22Rv1 (cell line): ENCODE data around the gene ALG12.

ENCODE experiments used
- H3K27ac ChIP-seq: fragments of 450-650 bp; 2 replicates; pipeline ENCODE4 v1.5.1; 2017
- ZFX ChIP-seq: fragments of 450-650 bp; IDR thresholded peaks from 2 replicates; pipeline ENCODE4 v1.6.1; 2017; ENCODE audit warnings: antibody characterized with exemption, borderline replicate concordance
- TF ChIP-seq, protein P1 (sequence below): fragments of 450-650 bp; IDR thresholded peaks from 2 replicates; pipeline ENCODE4 v1.5.1; 2017; ENCODE audit warnings: mild to moderate bottlenecking

Gene ALG12

GRCh38 chr22:49909476-49910205, 8.6 kb downstream of the ALG12 start:
- TF ChIP-seq, protein P1, sequence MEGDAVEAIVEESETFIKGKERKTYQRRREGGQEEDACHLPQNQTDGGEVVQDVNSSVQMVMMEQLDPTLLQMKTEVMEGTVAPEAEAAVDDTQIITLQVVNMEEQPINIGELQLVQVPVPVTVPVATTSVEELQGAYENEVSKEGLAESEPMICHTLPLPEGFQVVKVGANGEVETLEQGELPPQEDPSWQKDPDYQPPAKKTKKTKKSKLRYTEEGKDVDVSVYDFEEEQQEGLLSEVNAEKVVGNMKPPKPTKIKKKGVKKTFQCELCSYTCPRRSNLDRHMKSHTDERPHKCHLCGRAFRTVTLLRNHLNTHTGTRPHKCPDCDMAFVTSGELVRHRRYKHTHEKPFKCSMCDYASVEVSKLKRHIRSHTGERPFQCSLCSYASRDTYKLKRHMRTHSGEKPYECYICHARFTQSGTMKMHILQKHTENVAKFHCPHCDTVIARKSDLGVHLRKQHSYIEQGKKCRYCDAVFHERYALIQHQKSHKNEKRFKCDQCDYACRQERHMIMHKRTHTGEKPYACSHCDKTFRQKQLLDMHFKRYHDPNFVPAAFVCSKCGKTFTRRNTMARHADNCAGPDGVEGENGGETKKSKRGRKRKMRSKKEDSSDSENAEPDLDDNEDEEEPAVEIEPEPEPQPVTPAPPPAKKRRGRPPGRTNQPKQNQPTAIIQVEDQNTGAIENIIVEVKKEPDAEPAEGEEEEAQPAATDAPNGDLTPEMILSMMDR, result no peak
- TF ChIP-seq ZFX, result no peak
- no peak overlapping the region for H3K27ac ChIP-seq

DNA sequence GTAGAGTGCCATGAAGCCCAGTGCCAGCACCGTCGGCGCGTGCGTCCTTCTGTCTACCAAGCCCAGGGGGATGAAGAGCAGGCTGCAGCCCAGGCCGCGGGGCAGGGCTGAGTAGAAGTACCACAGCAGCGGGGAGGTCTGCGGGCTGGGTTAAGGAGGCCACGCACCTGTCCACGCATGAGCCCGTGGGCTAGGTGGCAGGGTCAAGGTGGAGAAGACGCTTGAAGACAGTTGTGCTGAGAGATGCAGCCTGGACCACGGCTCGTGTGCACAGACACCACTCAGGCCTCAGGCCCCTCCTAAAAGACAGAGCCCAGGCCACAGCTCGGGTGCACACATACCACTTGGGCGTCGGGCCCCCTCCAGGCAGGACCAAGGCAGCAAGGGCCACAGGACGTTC, 10.4 kb downstream of the ALG12 start:
- TF ChIP-seq, protein P1, result no peak
- TF ChIP-seq ZFX, result no peak
- H3K27ac ChIP-seq, result no peak overlapping the region

DNA sequence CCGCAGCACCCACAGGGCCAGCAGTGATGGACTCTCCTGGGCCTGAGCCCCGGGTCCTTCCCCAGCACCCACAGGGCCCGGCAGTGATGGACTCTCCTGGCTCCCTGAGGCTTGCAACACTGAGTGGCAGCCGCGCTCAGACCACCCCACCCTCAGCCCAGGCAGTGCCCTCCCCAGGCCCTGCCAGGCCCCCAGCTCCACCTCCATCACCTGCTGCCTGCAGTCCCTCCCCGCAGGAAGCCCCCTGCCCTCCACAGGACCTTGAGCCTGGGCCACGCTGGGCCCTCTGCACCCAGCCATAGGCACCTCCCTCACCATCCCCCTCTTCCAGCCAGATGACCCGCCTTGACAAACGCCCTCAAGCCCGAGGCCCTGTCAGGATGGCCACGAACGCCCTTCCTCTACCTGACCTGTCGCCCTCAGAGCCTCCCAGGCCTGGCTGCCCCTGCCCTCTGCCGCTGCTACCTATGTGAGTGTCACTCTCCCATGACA, 11.4 kb downstream of the ALG12 start:
- TF ChIP-seq, protein P1, result no peak
- no peak for TF ChIP-seq ZFX
- no peak overlapping the region for H3K27ac ChIP-seq

DNA sequence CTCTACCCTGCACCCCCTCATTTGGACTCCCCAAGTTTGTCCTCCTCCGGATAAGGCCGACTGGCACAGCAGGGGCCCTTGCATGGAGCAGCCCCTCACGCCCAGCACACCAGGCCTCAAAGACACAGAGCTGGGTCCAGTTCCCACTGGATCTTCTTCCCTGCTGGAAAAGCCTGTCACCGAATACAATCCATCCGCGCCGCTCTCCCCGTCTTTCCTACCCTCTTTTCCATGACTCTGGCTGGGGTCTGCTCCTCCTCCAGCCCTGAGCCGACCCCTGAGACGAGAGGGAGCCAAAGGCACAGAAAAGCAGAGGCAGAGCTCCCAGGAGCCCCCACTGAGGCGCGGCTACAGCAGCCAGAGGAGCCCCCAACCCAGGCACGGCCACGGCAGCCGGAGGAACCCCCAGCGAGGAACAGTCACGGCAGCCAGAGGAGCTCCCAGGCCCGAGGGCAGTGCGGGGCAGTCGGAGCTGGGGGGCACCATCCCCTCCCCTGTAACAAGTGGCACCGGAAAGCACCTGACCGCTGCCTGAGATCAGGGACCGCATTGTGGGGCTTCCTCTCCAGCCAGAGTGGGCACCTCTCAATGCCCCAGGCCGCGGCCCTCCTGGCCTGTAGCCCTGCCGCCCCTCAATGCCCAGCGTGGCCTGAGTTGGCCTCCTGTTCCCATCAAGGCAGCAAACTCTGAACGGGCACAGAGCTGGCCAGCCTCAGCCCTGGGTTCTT, 12.0 kb downstream of the ALG12 start:
- no peak overlapping the region for H3K27ac ChIP-seq
- no peak for TF ChIP-seq ZFX
- TF ChIP-seq, protein P1, result no peak

GRCh38 chr22:49905465-49905864, 12.8 kb downstream of the ALG12 start:
- no peak overlapping the region for H3K27ac ChIP-seq
- no peak for TF ChIP-seq ZFX
- TF ChIP-seq, protein P1, result no peak

DNA sequence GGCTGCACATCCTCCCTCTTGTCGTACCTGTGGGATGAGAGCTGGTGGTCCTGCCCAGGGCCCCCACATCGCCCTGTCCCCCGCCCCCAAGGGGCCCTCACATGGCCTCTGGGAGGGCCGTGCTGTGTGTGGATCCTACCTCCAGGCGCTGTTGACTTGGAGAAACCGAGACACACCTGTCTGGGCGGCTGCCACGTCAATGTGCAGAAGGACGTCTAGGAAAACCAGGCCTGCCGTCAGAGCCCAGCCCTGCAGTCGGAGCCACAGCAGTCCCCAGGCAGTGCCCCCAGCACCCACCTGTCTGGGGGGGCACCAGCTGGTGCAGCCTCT, 14.2 kb downstream of the ALG12 start:
- TF ChIP-seq ZFX, result no peak
- TF ChIP-seq, protein P1, result no peak
- H3K27ac ChIP-seq, result no peak overlapping the region

DNA sequence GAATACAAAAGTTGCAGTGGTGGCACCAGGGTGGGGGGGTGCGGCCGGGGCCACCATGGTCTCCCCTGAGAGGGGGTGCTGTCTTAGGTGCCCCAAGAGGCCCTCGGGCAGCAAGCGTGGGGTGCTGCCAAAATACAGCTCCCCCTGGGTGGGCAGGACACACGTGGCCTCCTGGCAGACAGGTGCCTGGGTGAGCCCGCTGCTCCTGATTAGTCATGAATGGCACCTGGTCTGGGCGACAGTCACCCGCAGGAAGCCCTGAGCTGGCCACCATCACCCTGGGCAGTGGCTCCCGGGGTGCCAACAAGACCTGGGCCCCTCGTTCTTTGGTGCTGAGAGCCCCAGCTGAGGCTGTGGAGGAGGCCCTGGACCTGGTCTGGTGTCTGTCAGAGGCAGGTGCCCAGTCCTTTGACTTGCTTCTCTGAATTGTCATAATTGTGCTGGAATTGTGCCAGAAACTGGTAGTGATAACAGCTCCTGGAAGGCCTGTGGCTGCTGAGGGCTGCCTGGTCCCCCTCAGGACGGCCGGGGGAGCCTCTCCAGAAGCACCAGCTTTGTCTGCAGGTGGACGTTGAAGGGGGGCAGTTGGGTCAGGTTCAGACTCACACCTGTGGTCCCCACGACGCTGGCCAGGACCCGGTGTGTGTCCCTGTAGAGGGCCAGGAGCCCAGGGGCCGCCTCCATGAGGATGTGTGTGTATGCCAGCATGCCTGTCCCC, 14.8 kb downstream of the ALG12 start:
- H3K27ac ChIP-seq, result no peak overlapping the region
- TF ChIP-seq, protein P1, result no peak
- no peak for TF ChIP-seq ZFX
